K562 (cell line): ENCODE data around the gene BEST3. TPM values are rescaled to one million over a fixed set of nuclear protein-coding genes. Genes with fewer than 3 reads are reported as not detected.
A peak's percentile ranks its signal among the peaks of the same experiment; 100 is the strongest.

Experiments
- CREM ChIP-seq: IDR thresholded peaks from 2 replicates; pipeline ENCODE4 v1.6.1; 2014; ENCODE audit warnings: antibody characterized with exemption, low read depth
- GATAD2B ChIP-seq: fragments of 450-650 bp; IDR thresholded peaks from 2 replicates; pipeline ENCODE4 v1.6.1; 2017; ENCODE audit warnings: mild to moderate bottlenecking, borderline replicate concordance
- HMG20B ChIP-seq: fragments of 250-450 bp; sonication (Bioruptor Pico); IDR thresholded peaks from 2 replicates; pipeline ENCODE4 v1.5.0; 2021; ENCODE audit warnings: mild to moderate bottlenecking
- L3MBTL2 ChIP-seq: fragments of 450-650 bp; IDR thresholded peaks from 2 replicates; pipeline ENCODE4 v1.6.1; 2016; ENCODE audit warnings: mild to moderate bottlenecking, moderate library complexity
- PCBP1 ChIP-seq: fragments of 200-400 bp; formaldehyde crosslinking; IDR thresholded peaks from 2 replicates; pipeline ENCODE4 v1.6.1; 2018; ENCODE audit warnings: mild to moderate bottlenecking, low read depth, low read length; ENCODE audit not compliant: poor library complexity, severe bottlenecking
- PHB ChIP-seq: fragments of 250-450 bp; sonication (Bioruptor Pico); IDR thresholded peaks from 2 replicates; pipeline ENCODE4 v1.5.0; 2021
- SAP30 ChIP-seq: fragments of 200-600 bp; sonication (generic); IDR thresholded peaks from 2 replicates; pipeline ENCODE4 v1.6.1; 2012; ENCODE audit warnings: borderline replicate concordance, low read depth, mild to moderate bottlenecking, moderate library complexity, low read length, control low read depth, inconsistent platforms; ENCODE audit not compliant: insufficient read depth, poor library complexity, severe bottlenecking
- SETDB1 ChIP-seq: IDR thresholded peaks from one replicate; pipeline ENCODE4 v1.6.1; 2012; ENCODE audit warnings: low read length, control low read depth, inconsistent platforms
- SIN3B ChIP-seq: fragments of 450-650 bp; IDR thresholded peaks from 2 replicates; pipeline ENCODE4 v1.6.1; 2017; ENCODE audit warnings: low read depth, mild to moderate bottlenecking, moderate library complexity
- STAG1 ChIP-seq: sonication (generic); formaldehyde crosslinking; IDR thresholded peaks from 2 replicates; pipeline ENCODE4 v1.5.0; 2020; ENCODE audit warnings: missing genetic modification reagents, borderline replicate concordance
- TSC22D4 ChIP-seq: fragments of 450-650 bp; IDR thresholded peaks from 2 replicates; pipeline ENCODE4 v1.6.1; 2016; ENCODE audit warnings: missing genetic modification characterization, missing biosample characterization, control low read depth
- ZBTB17 ChIP-seq: fragments of 450-650 bp; formaldehyde crosslinking; IDR thresholded peaks from 2 replicates; pipeline ENCODE4 v1.4.0; 2020; ENCODE audit warnings: mild to moderate bottlenecking
- ZFX ChIP-seq: sonication (generic); formaldehyde crosslinking; IDR thresholded peaks from 2 replicates; pipeline ENCODE4 v1.8.0; 2022; ENCODE audit warnings: mild to moderate bottlenecking, missing genetic modification reagents, moderate library complexity
- polyA plus RNA-seq, 8 experiments: library from polyadenylated mRNA; depleted of rRNA in 4 of 8; stranded (reverse) in 5 of 8; unstranded in 3 of 8; fragments of >200 nt; fragmentation: Nextera tagmentation in 2 of 8; fragmentation: Illumina TruSeq in 1 of 8; extraction: Ambion mirVana in 2 of 8; extraction: Trizol in 1 of 8; gene quantifications; 2 replicates each; pipeline versions ENCODE4 v1.2.1 to v1.2.3, GENCODE V29; 2011 to 2014; ENCODE audit warnings: inconsistent platforms in 1 of 8, missing spikeins in 1 of 8
- total RNA-seq, 7 experiments: library from RNA; depleted of rRNA in 6 of 7; stranded (reverse); fragments of >200 nt in 6 of 7; fragmentation: Illumina TruSeq in 2 of 7; extraction: Trizol in 2 of 7; gene quantifications; 2 replicates each; pipeline versions ENCODE4 v1.2.1 to v1.2.3, GENCODE V29; 2011 to 2021; ENCODE audit warnings: low replicate concordance in 1 of 7
- TF ChIP-seq, protein P1 (sequence below), 3 experiments: IDR thresholded peaks in 2 of 3; conservative IDR thresholded peaks in 1 of 3; 2 replicates each; pipeline ENCODE4 v1.5.1; 2011 to 2012; ENCODE audit warnings: low read length in 3 of 3, mild to moderate bottlenecking in 3 of 3, control low read depth in 2 of 3, improper control_type of control experiment in 1 of 3, inconsistent platforms in 1 of 3, low read depth in 1 of 3, mixed read lengths in 1 of 3, moderate library complexity in 1 of 3; ENCODE audit not compliant: insufficient read depth in 2 of 3
- TF ChIP-seq, protein P2 (sequence below): fragments of 450-650 bp; conservative IDR thresholded peaks from 2 replicates; pipeline ENCODE4 v1.6.1; 2016; ENCODE audit warnings: missing genetic modification characterization, low read depth, mild to moderate bottlenecking, control low read depth, missing compliant biosample characterization
- TF ChIP-seq, protein P3 (sequence below): IDR thresholded peaks from 2 replicates; pipeline ENCODE4 v1.6.1; 2011; ENCODE audit warnings: borderline replicate concordance, low read depth, mild to moderate bottlenecking, moderate library complexity, low read length; ENCODE audit not compliant: insufficient read depth, poor library complexity, severe bottlenecking
- TF ChIP-seq, protein P4 (sequence below): sonication (generic); formaldehyde crosslinking; IDR thresholded peaks from 2 replicates; pipeline ENCODE4 v1.8.0; 2022; ENCODE audit warnings: missing genetic modification reagents, mild to moderate bottlenecking, moderate library complexity, borderline replicate concordance
- TF ChIP-seq, protein P5 (sequence below): sonication (generic); formaldehyde crosslinking; IDR thresholded peaks from 2 replicates; pipeline ENCODE4 v1.8.0; 2022; ENCODE audit warnings: missing genetic modification reagents, mild to moderate bottlenecking, borderline replicate concordance

The BEST3 gene
- total and polyA plus RNA-seq, 9 of the 15 experiments (the other 6 are each of a cell fraction or from before 2014, with no cell fraction given): 0.15 TPM; not detected in 8

DNA sequence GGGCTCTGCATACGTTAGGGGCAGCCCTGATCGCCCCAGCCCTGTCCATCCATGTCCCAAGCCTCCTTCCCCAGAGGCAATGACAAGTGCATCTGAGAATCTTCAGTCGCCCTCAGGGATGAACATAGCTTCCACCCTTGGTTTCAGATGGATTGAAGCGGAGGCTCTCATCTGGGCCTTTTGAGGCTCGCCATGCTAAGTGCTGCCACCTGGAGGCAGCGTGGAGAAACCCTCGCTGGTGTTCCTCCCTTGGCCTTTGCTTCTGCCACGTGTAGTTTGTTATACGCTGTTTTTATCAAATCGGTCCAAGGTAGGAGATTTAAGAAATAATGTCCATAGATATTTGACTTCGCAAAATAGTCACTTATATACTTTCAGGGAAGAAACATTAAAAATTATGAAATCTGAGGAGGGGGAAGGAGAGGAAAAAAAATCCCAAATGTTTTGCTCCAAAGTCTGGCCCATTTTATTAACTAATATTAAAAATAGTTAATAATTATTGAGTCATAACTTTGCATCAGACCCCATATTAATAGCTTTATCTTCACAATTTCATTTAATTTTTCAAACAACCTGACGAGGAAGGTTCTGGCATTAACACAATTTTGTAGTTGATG lies 59.6 kb downstream of the BEST3 start (continued):
- TF ChIP-seq TSC22D4 (tag): no peak
- TF ChIP-seq L3MBTL2: peak; percentile 48
- TF ChIP-seq PHB (CRISPR knock-in tag): no peak
- TF ChIP-seq SETDB1: no peak
- TF ChIP-seq, protein P1, sequence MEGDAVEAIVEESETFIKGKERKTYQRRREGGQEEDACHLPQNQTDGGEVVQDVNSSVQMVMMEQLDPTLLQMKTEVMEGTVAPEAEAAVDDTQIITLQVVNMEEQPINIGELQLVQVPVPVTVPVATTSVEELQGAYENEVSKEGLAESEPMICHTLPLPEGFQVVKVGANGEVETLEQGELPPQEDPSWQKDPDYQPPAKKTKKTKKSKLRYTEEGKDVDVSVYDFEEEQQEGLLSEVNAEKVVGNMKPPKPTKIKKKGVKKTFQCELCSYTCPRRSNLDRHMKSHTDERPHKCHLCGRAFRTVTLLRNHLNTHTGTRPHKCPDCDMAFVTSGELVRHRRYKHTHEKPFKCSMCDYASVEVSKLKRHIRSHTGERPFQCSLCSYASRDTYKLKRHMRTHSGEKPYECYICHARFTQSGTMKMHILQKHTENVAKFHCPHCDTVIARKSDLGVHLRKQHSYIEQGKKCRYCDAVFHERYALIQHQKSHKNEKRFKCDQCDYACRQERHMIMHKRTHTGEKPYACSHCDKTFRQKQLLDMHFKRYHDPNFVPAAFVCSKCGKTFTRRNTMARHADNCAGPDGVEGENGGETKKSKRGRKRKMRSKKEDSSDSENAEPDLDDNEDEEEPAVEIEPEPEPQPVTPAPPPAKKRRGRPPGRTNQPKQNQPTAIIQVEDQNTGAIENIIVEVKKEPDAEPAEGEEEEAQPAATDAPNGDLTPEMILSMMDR (IDR thresholded peaks at IDR 0.05 in 2 of 3, conservative IDR thresholded peaks at IDR 0.05 in 1 of 3; ENCODE audit: insufficient read depth in 2 of 3, low read depth in 1 of 3, low read length in 3 of 3): peak; percentile 85 to 93 (median 88)
- no peak for TF ChIP-seq GATAD2B
- TF ChIP-seq ZBTB17 (CRISPR knock-in tag): no peak
- TF ChIP-seq PCBP1: no peak
- TF ChIP-seq ZFX (CRISPR knock-in tag): peak; percentile 38; the same call in 1 of the 2 replicates
- TF ChIP-seq, protein P2, sequence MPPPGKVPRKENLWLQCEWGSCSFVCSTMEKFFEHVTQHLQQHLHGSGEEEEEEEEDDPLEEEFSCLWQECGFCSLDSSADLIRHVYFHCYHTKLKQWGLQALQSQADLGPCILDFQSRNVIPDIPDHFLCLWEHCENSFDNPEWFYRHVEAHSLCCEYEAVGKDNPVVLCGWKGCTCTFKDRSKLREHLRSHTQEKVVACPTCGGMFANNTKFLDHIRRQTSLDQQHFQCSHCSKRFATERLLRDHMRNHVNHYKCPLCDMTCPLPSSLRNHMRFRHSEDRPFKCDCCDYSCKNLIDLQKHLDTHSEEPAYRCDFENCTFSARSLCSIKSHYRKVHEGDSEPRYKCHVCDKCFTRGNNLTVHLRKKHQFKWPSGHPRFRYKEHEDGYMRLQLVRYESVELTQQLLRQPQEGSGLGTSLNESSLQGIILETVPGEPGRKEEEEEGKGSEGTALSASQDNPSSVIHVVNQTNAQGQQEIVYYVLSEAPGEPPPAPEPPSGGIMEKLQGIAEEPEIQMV: no peak
- TF ChIP-seq CREM: 0 out of 2 replicates have a peak, but pooled peaks have one; percentile 22
- TF ChIP-seq, protein P3, sequence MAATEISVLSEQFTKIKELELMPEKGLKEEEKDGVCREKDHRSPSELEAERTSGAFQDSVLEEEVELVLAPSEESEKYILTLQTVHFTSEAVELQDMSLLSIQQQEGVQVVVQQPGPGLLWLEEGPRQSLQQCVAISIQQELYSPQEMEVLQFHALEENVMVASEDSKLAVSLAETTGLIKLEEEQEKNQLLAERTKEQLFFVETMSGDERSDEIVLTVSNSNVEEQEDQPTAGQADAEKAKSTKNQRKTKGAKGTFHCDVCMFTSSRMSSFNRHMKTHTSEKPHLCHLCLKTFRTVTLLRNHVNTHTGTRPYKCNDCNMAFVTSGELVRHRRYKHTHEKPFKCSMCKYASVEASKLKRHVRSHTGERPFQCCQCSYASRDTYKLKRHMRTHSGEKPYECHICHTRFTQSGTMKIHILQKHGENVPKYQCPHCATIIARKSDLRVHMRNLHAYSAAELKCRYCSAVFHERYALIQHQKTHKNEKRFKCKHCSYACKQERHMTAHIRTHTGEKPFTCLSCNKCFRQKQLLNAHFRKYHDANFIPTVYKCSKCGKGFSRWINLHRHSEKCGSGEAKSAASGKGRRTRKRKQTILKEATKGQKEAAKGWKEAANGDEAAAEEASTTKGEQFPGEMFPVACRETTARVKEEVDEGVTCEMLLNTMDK: peak; percentile 48
- no peak for TF ChIP-seq HMG20B (CRISPR knock-in tag)
- TF ChIP-seq, protein P4, sequence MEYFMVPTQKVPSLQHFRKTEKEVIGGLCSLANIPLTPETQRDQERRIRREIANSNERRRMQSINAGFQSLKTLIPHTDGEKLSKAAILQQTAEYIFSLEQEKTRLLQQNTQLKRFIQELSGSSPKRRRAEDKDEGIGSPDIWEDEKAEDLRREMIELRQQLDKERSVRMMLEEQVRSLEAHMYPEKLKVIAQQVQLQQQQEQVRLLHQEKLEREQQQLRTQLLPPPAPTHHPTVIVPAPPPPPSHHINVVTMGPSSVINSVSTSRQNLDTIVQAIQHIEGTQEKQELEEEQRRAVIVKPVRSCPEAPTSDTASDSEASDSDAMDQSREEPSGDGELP: peak; percentile 52; the same call in 1 of the 2 replicates
- TF ChIP-seq SIN3B: no peak
- TF ChIP-seq, protein P5, sequence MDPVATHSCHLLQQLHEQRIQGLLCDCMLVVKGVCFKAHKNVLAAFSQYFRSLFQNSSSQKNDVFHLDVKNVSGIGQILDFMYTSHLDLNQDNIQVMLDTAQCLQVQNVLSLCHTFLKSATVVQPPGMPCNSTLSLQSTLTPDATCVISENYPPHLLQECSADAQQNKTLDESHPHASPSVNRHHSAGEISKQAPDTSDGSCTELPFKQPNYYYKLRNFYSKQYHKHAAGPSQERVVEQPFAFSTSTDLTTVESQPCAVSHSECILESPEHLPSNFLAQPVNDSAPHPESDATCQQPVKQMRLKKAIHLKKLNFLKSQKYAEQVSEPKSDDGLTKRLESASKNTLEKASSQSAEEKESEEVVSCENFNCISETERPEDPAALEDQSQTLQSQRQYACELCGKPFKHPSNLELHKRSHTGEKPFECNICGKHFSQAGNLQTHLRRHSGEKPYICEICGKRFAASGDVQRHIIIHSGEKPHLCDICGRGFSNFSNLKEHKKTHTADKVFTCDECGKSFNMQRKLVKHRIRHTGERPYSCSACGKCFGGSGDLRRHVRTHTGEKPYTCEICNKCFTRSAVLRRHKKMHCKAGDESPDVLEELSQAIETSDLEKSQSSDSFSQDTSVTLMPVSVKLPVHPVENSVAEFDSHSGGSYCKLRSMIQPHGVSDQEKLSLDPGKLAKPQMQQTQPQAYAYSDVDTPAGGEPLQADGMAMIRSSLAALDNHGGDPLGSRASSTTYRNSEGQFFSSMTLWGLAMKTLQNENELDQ (CRISPR knock-in tag): no peak
- TF ChIP-seq STAG1: no peak
- TF ChIP-seq SAP30: no peak
